ENCODE results near the gene WDR7. TPM values are rescaled to one million over a fixed set of nuclear protein-coding genes. Genes with fewer than 3 reads are reported as not detected.

The WDR7 gene
- total RNA-seq, 1 experiment from 2014 or later = 11.5 TPM

DNA sequence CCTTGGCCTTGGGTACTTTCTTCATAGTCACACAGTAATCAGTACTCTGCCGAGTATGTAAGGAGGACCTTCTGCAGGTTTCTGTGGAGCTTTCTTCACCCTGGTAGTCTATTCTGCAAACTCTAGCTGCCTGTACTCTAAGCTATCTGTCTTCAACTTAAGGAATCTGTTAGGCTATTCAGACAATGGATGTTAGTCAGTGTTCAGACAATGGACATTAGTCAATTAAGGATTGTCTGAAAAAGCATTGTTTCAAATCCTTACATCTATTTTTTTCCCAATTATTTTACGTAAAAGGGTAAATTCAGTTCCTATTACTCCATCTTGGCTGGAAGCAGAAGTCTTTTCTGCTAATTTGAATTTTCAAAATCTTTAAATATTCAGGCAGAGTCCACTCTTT is 75.7 kb downstream of the WDR7 start:
- RAD21 ChIA-PET (ENCODE audit: low non-redundant PET in 1 of 2, low total read pairs in 2 of 2, uncharacterized antibody in 2 of 2, unreplicated experiment in 2 of 2) = no interaction called here
- Histone ChIP-seq H2AFZ (ENCODE audit: low read depth, low read length, poor library complexity, severe bottlenecking) (no peak overlapping the region), H3K4me3 (replicated peaks in 1 of 2; ENCODE audit: low read depth in 1 of 2, low read length in 2 of 2) (no peak overlapping the region), H3K9ac (ENCODE audit: low read length) (no peak overlapping the region), H3K9me3 (ENCODE audit: control insufficient read depth in 1 of 2, insufficient read depth in 1 of 2, low read depth in 1 of 2, low read length in 2 of 2) (no peaks in the 10 kb centered on the region), H3K36me3 (ENCODE audit: control insufficient read depth in 1 of 2, insufficient read depth in 2 of 2, low read length in 2 of 2) (no peaks in the 10 kb centered on the region), H4K20me1 (ENCODE audit: insufficient read depth) (no peaks in the 10 kb centered on the region), H3K4me1 (ENCODE audit: control insufficient read depth in 1 of 2, insufficient read depth in 2 of 2, low read length in 2 of 2) (no peaks in the 10 kb centered on the region), H3K4me2 (ENCODE audit: low read length) (no peak overlapping the region), H3K27me3 (ENCODE audit: insufficient read depth, low read length) (no peaks in the 10 kb centered on the region), H3K9me2 (ENCODE audit: insufficient read depth) (no peaks in the 10 kb centered on the region), H3K79me2 (ENCODE audit: insufficient read depth, low read length) (no peaks in the 10 kb centered on the region), H3K27ac (ENCODE audit: low read depth, low read length) (no peak overlapping the region)
- no peak for DNase-seq (ENCODE audit: low read depth, low spot score)
- CTCF ChIA-PET = no interaction called here
- BruUV-seq (replicated peaks) = no TSS peak
- TF ChIP-seq CEBPB (IDR thresholded peaks at IDR 0.05; ENCODE audit: low read depth) (no peak), POLR2AphosphoS5 (IDR thresholded peaks at IDR 0.05; ENCODE audit: low read depth, low read length) (no peak), TCF7L2 (IDR thresholded peaks at IDR 0.05; ENCODE audit: borderline replicate concordance, extremely low read depth, insufficient read depth, insufficient read length) (no peak), ZFX (IDR thresholded peaks at IDR 0.05) (no peak), POLR2A (IDR thresholded peaks at IDR 0.05; ENCODE audit: borderline replicate concordance, extremely low read depth, insufficient read depth, insufficient read length) (no peak), EZH2phosphoT487 (IDR thresholded peaks at IDR 0.05; ENCODE audit: borderline replicate concordance) (no peak), ELF1 (IDR thresholded peaks at IDR 0.05; ENCODE audit: borderline replicate concordance, low read depth) (no peak), SRF (IDR thresholded peaks at IDR 0.05; ENCODE audit: low read depth) (no peak), JUND (IDR thresholded peaks at IDR 0.05) (no peak), SP1 (IDR thresholded peaks at IDR 0.05; ENCODE audit: low read depth) (no peak), EZH2 (IDR thresholded peaks at IDR 0.05) (no peak), SIN3A (IDR thresholded peaks at IDR 0.05; ENCODE audit: low read depth) (no peak)
- TF ChIP-seq, protein P1, sequence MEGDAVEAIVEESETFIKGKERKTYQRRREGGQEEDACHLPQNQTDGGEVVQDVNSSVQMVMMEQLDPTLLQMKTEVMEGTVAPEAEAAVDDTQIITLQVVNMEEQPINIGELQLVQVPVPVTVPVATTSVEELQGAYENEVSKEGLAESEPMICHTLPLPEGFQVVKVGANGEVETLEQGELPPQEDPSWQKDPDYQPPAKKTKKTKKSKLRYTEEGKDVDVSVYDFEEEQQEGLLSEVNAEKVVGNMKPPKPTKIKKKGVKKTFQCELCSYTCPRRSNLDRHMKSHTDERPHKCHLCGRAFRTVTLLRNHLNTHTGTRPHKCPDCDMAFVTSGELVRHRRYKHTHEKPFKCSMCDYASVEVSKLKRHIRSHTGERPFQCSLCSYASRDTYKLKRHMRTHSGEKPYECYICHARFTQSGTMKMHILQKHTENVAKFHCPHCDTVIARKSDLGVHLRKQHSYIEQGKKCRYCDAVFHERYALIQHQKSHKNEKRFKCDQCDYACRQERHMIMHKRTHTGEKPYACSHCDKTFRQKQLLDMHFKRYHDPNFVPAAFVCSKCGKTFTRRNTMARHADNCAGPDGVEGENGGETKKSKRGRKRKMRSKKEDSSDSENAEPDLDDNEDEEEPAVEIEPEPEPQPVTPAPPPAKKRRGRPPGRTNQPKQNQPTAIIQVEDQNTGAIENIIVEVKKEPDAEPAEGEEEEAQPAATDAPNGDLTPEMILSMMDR (IDR thresholded peaks at IDR 0.05 in 2 of 3, conservative IDR thresholded peaks at IDR 0.05 in 1 of 3; ENCODE audit: borderline replicate concordance in 1 of 3, insufficient read depth in 1 of 3, low read depth in 2 of 3, low read length in 2 of 3) = no peak
- TF ChIP-seq, protein P2, sequence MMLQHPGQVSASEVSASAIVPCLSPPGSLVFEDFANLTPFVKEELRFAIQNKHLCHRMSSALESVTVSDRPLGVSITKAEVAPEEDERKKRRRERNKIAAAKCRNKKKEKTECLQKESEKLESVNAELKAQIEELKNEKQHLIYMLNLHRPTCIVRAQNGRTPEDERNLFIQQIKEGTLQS (IDR thresholded peaks at IDR 0.05) = no peak
- TF ChIP-seq, protein P3, sequence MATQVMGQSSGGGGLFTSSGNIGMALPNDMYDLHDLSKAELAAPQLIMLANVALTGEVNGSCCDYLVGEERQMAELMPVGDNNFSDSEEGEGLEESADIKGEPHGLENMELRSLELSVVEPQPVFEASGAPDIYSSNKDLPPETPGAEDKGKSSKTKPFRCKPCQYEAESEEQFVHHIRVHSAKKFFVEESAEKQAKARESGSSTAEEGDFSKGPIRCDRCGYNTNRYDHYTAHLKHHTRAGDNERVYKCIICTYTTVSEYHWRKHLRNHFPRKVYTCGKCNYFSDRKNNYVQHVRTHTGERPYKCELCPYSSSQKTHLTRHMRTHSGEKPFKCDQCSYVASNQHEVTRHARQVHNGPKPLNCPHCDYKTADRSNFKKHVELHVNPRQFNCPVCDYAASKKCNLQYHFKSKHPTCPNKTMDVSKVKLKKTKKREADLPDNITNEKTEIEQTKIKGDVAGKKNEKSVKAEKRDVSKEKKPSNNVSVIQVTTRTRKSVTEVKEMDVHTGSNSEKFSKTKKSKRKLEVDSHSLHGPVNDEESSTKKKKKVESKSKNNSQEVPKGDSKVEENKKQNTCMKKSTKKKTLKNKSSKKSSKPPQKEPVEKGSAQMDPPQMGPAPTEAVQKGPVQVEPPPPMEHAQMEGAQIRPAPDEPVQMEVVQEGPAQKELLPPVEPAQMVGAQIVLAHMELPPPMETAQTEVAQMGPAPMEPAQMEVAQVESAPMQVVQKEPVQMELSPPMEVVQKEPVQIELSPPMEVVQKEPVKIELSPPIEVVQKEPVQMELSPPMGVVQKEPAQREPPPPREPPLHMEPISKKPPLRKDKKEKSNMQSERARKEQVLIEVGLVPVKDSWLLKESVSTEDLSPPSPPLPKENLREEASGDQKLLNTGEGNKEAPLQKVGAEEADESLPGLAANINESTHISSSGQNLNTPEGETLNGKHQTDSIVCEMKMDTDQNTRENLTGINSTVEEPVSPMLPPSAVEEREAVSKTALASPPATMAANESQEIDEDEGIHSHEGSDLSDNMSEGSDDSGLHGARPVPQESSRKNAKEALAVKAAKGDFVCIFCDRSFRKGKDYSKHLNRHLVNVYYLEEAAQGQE (IDR thresholded peaks at IDR 0.05; ENCODE audit: low read depth) = no peak
- TF ChIP-seq, protein P4, sequence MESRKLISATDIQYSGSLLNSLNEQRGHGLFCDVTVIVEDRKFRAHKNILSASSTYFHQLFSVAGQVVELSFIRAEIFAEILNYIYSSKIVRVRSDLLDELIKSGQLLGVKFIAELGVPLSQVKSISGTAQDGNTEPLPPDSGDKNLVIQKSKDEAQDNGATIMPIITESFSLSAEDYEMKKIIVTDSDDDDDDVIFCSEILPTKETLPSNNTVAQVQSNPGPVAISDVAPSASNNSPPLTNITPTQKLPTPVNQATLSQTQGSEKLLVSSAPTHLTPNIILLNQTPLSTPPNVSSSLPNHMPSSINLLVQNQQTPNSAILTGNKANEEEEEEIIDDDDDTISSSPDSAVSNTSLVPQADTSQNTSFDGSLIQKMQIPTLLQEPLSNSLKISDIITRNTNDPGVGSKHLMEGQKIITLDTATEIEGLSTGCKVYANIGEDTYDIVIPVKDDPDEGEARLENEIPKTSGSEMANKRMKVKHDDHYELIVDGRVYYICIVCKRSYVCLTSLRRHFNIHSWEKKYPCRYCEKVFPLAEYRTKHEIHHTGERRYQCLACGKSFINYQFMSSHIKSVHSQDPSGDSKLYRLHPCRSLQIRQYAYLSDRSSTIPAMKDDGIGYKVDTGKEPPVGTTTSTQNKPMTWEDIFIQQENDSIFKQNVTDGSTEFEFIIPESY (IDR thresholded peaks at IDR 0.05; ENCODE audit: extremely low read depth, insufficient replicate concordance, low read length) = no peak
- POLR2A ChIA-PET = no interaction called here
- intact Hi-C loops (cut with micrococcal nuclease) = no loop called here
- no peak for ATAC-seq
